GM18951 (cell line): ENCODE data around the gene CHD6.

Source experiments
- POLR2A ChIP-seq: IDR thresholded peaks from 4 replicates; pipeline ENCODE4 v1.6.1; 2011; ENCODE audit warnings: mild to moderate bottlenecking; ENCODE audit not compliant: insufficient read length, insufficient read depth; ENCODE audit errors: extremely low read depth
- in situ Hi-C: fragments of 300-500 bp; cut with MboI; formaldehyde crosslinking; loops from one replicate; pipeline ENCODE4 v1.12.0; 2022; ENCODE audit warnings: low sequenced_read_pairs, mixed read lengths, inconsistent platforms; ENCODE audit not compliant: unreplicated experiment

Gene CHD6

DNA sequence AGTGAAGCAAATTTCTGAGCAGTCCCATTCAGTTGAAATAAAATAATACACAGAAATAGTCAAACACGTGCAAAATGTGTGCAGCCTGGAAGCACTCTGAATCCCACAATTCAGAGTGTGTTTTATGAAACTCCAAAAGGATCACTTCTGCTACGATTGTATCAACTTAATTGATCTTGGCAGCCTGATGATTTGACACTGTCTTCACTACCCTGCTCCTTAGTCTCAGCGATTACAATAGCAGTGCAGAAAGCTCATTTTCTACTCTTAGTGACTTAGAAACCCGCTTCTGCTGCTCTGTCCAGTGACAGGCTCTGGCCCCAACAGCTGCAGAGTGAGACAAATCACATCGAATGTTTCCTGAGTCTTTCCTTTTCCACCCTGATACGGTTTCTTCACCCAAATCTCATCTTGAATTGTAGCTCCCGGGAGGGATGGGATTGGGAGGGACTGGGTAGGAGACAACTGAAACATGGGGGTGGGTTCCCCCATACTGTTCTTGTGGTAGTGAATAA lies 235.3 kb downstream of the CHD6 start:
- TF ChIP-seq POLR2A, result no peak
- in situ Hi-C loops, result no loop called here

DNA sequence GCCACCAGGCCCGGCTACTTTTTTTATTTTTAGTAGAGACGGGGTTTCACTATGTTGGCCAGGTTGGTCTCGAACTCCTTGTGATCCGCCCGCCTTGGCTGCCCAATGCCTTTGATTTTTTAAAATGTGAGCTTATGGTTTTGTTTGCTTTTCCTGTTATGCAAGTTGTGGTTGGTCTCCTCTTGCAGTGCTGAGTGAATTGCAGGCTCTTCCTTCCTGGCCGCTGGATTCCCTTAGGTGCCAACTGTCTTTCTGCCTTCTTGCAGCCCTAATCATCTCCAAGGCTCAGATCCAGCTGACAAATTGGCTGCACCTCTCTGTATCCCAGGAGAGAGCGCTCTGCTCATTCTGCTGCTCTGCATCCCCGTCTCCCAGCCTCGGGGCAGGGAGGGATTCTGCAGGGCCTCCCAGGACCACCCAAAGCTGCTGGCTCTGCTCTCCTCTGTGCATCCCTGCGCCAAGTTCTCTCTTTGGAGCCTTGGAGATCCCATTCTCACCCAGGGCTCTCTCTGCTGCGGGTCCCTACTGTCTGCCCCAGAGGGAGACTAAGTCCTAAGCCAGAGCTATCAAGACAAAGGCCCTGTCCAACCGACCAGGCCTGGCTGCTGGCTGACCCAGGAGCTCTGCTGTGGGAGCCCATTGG lies 237.5 kb downstream of the CHD6 start:
- in situ Hi-C loops, result no loop called here
- TF ChIP-seq POLR2A, result no peak

- in situ Hi-C loops, result no loop called here
- TF ChIP-seq POLR2A, result no peak
These were observed 238.6 kb downstream of the CHD6 start for GRCh38 chr20:41379551-41379950.

DNA sequence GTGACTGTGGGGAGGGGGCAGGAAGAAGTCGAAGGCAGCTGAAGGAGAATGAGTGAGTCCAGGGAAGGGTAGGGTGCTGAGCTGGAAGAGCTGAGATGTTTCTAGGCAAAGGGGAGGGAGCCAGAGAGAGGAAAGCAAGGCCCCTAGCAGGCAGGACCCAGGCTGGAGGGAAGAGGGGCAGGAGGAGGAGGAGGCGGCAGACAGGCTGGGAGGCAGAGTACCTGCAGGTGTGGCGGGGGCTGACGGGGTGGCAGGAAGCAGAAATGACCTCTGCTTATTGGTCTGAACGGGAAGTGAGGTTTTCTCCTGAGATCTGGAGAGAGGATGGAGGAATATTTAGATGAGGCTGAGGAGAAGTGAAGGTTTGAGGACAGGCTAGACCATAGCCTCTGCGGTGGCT lies 240.9 kb downstream of the CHD6 start:
- TF ChIP-seq POLR2A, result no peak
- in situ Hi-C loops, result no loop called here

DNA sequence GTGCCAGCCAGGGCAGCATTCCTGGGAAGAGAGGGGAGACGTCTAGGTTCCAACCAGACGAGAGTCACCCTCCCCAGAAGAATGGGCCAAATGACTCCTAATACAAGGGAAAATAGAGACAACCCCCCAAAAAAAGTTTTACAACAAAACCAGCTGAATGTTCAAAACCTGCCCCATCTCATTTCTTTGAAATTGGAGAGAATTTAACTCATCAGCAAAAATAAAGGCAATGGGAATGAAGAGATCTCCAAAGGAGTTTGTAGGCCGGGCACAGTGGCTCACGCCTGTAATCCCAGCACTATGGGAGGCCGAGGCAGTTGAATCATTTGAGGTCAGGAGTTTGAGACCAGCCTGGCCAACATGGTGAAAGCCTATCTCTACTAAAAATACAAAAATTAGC lies 241.8 kb downstream of the CHD6 start:
- in situ Hi-C loops, result no loop called here
- no peak for TF ChIP-seq POLR2A

GRCh38 chr20:41375846-41376245 lies 242.3 kb downstream of the CHD6 start:
- in situ Hi-C loops, result no loop called here
- no peak for TF ChIP-seq POLR2A

DNA sequence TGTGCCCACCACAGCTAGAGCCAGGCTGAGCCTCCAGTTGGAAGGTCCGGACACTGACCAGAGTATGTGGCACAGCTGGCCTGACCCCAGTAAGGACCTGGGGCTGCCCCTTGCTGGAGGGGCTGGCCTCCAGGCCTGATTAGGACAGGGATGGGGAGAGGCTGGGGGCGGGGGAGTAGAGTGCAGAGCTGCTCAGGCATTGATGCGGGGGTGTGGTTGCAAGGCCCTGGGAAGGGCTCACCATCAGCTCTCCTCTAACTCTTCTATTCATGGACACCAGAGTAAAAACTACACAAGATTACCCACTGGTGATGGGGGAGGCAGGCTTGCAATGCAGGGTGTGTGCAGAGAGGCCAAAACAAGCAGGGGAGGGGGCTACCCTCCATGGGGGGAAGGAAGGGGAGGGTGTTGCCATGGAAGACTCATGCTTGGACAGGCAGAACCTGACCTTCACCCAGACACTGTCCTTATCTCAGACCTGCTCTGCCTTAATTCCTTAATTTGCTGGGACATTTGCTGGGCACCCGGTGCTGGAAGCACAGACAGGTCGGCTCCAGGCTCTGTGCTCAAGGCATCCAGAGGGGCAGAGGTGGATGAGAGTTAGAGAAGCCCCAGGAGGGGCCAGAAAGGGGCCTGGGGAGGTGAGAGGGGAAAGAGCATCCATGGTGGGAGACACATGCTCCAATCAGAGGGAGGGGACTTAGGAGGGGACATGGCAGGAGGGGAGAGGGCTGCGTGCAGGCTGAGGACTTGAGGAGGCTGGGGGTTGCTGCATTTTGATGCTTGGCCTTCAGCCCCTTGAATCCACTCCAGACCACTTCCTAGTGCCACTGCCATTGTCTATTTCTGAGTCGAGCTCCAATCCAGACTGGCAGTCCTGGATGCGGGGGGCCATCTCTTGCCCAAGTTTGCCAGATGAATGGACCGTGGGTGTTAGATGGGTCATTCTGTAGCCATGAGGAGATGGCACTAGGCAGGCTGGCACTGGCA lies 244.0 kb downstream of the CHD6 start:
- TF ChIP-seq POLR2A, result no peak
- in situ Hi-C loops, result no loop called here

- TF ChIP-seq POLR2A, result no peak
- in situ Hi-C loops, result no loop called here
These were observed 244.9 kb downstream of the CHD6 start for GRCh38 chr20:41373251-41373783.

- TF ChIP-seq POLR2A, result no peak
- in situ Hi-C loops, result no loop called here
These were observed 246.8 kb downstream of the CHD6 start for GRCh38 chr20:41371371-41371770.

GRCh38 chr20:41370176-41370575 lies 248.0 kb downstream of the CHD6 start:
- in situ Hi-C loops, result no loop called here
- no peak for TF ChIP-seq POLR2A

DNA sequence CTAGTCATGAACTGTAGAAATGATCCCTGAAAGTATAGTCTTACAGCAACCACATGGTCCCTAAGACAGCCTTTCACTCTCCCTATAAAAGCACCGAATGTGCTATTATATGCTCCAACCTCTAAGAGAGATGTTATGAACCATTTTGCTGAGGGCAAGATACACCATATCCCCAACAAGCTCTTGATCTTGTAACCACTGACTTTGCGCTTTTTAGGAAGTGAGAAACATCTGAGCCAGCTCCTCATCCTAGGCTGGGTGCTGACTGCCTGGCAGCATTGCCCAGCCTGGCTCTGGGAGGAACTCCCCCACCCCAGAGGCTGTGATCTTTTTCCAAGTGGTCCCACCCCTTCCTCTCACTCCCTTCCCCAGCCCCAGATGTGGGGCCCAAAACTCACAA lies 248.5 kb downstream of the CHD6 start:
- in situ Hi-C loops, result no loop called here
- TF ChIP-seq POLR2A, result no peak

DNA sequence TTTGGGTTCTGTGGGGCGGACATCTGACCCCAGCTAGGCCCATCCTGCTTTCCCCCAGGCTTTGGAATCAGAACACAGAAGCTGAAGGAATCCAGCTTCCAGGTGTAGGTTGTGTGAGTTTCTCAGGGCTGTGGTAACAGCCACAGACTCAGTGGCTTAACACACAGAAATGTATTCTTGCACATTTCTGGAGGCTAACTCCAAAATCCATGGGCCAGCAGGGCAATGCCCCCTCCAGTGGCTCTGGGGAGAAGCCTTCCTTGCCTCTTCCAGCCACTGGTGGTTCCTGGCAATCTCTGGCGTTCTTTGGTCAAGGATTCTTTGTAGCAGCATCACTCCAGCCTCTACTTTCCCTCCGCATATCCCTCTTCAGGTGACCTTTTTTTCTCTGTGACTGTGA lies 250.2 kb downstream of the CHD6 start:
- TF ChIP-seq POLR2A, result no peak
- in situ Hi-C loops, result no loop called here

GRCh38 chr20:41367393-41367695 lies 250.8 kb downstream of the CHD6 start:
- in situ Hi-C loops, result no loop called here
- no peak for TF ChIP-seq POLR2A
